Measurements from ENCODE around the gene ITGA11. TPM values are rescaled to one million over a fixed set of nuclear protein-coding genes. Genes with fewer than 3 reads are reported as not detected.
A peak's percentile ranks its signal among the peaks of the same experiment; 100 is the strongest.

The ITGA11 gene
- total RNA-seq, 1 donor from 2014 or later = 0.51 TPM

DNA sequence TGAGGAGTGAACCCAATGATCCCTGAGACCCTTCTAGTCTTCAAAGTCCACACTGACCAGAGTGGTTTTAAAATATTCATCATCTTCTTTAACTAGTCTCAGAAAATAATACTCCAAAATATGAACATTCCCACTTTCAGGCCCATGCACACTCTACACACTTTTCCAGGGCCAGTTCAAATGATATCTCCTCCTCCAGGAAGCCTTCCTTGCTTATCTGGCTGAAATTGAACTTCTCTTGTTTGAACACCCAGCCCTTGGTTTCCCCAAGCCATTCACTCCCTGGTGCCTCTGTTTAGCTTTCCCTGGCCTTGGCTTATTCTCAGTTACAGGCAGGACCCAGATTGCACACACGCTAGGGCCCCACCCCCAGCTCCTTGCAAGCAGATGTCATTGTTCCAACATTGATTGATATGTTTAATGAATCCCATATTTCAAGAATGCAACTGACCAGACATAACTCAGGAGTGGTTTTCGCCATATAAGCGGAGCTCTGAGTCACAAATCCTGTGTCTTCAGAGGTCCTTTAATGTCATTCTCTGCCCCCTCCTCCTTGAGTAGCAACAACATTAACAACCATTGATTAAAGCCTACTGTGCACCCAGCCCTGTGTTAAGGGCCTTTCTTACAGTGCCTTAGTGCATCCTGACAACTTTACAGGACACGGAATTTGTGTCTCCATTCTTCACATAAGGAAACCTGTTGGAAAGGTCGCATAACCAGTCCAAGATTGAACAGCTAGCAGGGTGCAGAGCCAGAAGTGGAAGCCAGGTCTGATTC lies 2.1 kb downstream of the ITGA11 start:
- no peak for DNase-seq (ENCODE audit: low read depth, low spot score)
- H3K27ac Mint-ChIP-seq (ENCODE audit: unreplicated experiment) = no peak overlapping the region

DNA sequence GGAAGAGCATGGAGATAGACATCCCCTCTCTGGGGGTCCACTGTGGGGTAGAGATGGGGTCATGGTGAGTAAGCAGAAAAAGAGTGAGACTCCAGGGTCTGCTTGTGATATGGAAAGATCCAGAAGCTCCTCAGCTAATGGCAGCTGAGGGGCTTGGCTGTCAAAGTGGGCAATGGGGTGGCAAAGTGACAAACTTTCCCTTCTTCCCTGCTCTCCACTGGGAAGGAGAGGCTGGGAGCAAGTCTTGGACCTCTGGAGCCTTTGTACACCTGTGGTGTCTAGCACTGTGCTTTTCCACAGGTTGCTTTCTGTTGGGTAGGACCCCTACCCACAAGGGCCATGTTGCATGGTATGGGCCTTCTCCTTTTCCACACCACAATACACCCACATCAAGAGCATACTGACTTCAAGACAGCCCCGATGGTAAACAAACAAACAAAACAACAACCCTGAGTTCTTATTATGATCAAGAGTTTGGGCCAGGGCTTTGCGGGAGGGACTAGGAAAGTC lies 3.5 kb downstream of the ITGA11 start:
- Mint-ChIP-seq H3K27me3 (ENCODE audit: low read depth) (peaks cover 69% of the 10 kb centered on the region), H3K9me3 (no peaks in the 10 kb centered on the region), H3K4me3 (no peak overlapping the region), H3K4me1 (peaks cover 7% of the 10 kb centered on the region), H3K36me3 (ENCODE audit: low read depth) (no peaks in the 10 kb centered on the region), H3K27ac (ENCODE audit: unreplicated experiment) (no peak overlapping the region)
- DNase-seq (ENCODE audit: low read depth, low spot score) = no peak
- TF ChIP-seq, protein P1, sequence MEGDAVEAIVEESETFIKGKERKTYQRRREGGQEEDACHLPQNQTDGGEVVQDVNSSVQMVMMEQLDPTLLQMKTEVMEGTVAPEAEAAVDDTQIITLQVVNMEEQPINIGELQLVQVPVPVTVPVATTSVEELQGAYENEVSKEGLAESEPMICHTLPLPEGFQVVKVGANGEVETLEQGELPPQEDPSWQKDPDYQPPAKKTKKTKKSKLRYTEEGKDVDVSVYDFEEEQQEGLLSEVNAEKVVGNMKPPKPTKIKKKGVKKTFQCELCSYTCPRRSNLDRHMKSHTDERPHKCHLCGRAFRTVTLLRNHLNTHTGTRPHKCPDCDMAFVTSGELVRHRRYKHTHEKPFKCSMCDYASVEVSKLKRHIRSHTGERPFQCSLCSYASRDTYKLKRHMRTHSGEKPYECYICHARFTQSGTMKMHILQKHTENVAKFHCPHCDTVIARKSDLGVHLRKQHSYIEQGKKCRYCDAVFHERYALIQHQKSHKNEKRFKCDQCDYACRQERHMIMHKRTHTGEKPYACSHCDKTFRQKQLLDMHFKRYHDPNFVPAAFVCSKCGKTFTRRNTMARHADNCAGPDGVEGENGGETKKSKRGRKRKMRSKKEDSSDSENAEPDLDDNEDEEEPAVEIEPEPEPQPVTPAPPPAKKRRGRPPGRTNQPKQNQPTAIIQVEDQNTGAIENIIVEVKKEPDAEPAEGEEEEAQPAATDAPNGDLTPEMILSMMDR (conservative IDR thresholded peaks at IDR 0.05) = no peak

More for the DNA sequence above, 2.1 kb downstream of the ITGA11 start:
- Mint-ChIP-seq H3K9me3 (no peaks in the 10 kb centered on the region), H3K36me3 (ENCODE audit: low read depth) (no peaks in the 10 kb centered on the region), H3K27me3 (ENCODE audit: low read depth) (peaks cover 76% of the 10 kb centered on the region), H3K4me3 (peak overlapping the region; percentile 64), H3K4me1 (peaks cover 7% of the 10 kb centered on the region)
- TF ChIP-seq, protein P1 (conservative IDR thresholded peaks at IDR 0.05) = no peak

DNA sequence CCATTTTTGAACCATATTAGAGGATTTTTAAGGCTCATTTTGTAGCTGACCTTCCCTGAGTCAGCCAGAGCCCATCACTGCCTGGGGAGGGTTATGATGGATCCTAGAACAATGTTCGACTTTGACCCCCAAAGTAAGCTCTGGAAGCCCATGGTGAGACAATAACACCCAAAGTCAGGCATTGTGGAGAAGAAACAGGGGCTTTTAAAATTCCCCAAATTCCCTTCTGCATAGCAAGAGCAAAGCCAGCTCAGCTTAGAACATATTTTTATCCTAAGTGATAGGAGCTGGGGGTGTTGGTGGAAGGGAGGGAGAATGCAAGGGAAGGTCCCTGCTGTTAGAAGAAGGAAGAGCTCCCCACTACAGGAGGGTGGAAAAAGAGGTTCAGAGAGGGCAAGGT lies 4.0 kb downstream of the ITGA11 start:
- no peaks in the 10 kb centered on the region for H3K9me3 Mint-ChIP-seq
- no peak for DNase-seq (ENCODE audit: low read depth, low spot score)
- H3K27me3 Mint-ChIP-seq (ENCODE audit: low read depth) = peaks cover 64% of the 10 kb centered on the region
- TF ChIP-seq, protein P1 (conservative IDR thresholded peaks at IDR 0.05) = no peak
- no peak overlapping the region for H3K27ac Mint-ChIP-seq (ENCODE audit: unreplicated experiment)
- no peaks in the 10 kb centered on the region for H3K36me3 Mint-ChIP-seq (ENCODE audit: low read depth)
- H3K4me3 Mint-ChIP-seq = no peak overlapping the region
- peaks cover 7% of the 10 kb centered on the region for H3K4me1 Mint-ChIP-seq

DNA sequence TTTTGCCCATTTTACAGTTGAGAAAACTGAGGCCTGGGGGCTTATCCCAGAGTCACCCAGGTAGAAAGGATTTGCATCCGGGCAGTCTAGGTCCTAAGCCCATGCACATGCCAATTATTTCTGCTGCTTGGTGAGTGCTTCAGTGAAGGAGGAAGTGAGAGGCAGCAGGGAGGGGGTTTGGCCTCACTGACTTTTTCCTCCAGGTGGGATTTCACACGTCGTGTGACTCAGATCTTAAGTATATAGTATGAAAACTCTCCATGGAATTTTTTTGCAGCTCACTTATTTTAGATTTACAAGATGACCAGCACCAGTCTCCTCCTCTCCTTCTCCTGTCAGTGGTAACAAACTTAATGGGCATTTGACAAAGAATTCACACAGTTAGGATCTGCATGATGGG lies 4.6 kb downstream of the ITGA11 start:
- H3K36me3 Mint-ChIP-seq (ENCODE audit: low read depth) = no peaks in the 10 kb centered on the region
- H3K27me3 Mint-ChIP-seq (ENCODE audit: low read depth) = peaks cover 58% of the 10 kb centered on the region
- H3K27ac Mint-ChIP-seq (ENCODE audit: unreplicated experiment) = no peak overlapping the region
- DNase-seq (ENCODE audit: low read depth, low spot score) = no peak
- TF ChIP-seq, protein P1 (conservative IDR thresholded peaks at IDR 0.05) = no peak
- peaks cover 7% of the 10 kb centered on the region for H3K4me1 Mint-ChIP-seq
- H3K4me3 Mint-ChIP-seq = no peak overlapping the region
- no peaks in the 10 kb centered on the region for H3K9me3 Mint-ChIP-seq

DNA sequence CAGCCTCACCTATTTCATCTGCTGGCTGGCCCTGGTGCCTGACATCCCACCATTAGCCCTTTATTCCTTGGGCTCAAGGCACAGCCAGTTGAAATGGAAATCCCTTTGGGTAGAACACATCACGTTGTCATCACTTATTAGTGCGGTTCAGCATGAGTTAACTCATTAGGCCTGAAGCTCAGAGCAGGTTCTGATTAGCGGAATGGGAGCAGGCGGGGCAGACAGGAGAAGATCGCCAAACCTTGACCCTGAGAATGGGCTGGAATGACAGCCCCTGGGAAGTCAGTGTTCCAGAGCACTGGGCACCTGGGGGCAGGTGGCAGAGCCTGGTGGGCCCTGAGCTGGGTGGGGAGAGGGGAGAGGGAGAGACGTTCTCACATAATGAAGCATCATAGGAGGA lies 5.8 kb downstream of the ITGA11 start:
- Mint-ChIP-seq H3K4me1 (peaks cover 18% of the 10 kb centered on the region), H3K27me3 (ENCODE audit: low read depth) (peaks cover 47% of the 10 kb centered on the region), H3K36me3 (ENCODE audit: low read depth) (no peaks in the 10 kb centered on the region), H3K9me3 (no peaks in the 10 kb centered on the region), H3K4me3 (no peak overlapping the region), H3K27ac (ENCODE audit: unreplicated experiment) (no peak overlapping the region)
- TF ChIP-seq, protein P1 (conservative IDR thresholded peaks at IDR 0.05) = no peak
- DNase-seq (ENCODE audit: low read depth, low spot score) = no peak
